ENCODE results near the gene SULT2A1.
"Not testable (repeated sequence)": the region's sequence is repeated elsewhere in the genome, so short reads cannot be mapped to it uniquely, and the experiment has no call there.

Gene SULT2A1

GRCh38 chr19:47860602-47861297, 25.4 kb downstream of the SULT2A1 start:
- DNase-seq: no peak

- DNase-seq: not testable (repeated sequence)
These were observed 26.3 kb downstream of the SULT2A1 start for GRCh38 chr19:47859838-47860237.

- DNase-seq: not testable (repeated sequence)
These were observed 27.3 kb downstream of the SULT2A1 start, which contains the start of gene TPRX2 for GRCh38 chr19:47858646-47859285. TPRX2 (plus strand) TSS chr19:47859235; CDS start chr19:47859247, 12 bp downstream.

- not testable (repeated sequence) for DNase-seq
These were observed 27.9 kb downstream of the SULT2A1 start for GRCh38 chr19:47858231-47858630.

- DNase-seq: no peak
These were observed 31.7 kb downstream of the SULT2A1 start for GRCh38 chr19:47854459-47854858.

GRCh38 chr19:47853003-47853402, 33.1 kb downstream of the SULT2A1 start:
- DNase-seq: no peak

- DNase-seq: no peak
These were observed 37.2 kb downstream of the SULT2A1 start for GRCh38 chr19:47848823-47849473.

GRCh38 chr19:47848425-47848822, 37.7 kb downstream of the SULT2A1 start:
- DNase-seq: no peak

GRCh38 chr19:47842941-47843340, 43.2 kb downstream of the SULT2A1 start:
- DNase-seq: no peak

GRCh38 chr19:47839913-47840312, 46.2 kb downstream of the SULT2A1 start:
- DNase-seq: no peak

GRCh38 chr19:47839411-47839810, 46.7 kb downstream of the SULT2A1 start:
- DNase-seq: no peak

GRCh38 chr19:47836038-47836437, 50.1 kb downstream of the SULT2A1 start:
- DNase-seq: no peak

GRCh38 chr19:47832723-47833122, 53.4 kb downstream of the SULT2A1 start:
- no peak for DNase-seq

- DNase-seq: no peak
These were observed 59.3 kb downstream of the SULT2A1 start for GRCh38 chr19:47826800-47827199.

- no peak for DNase-seq
These were observed 61.7 kb downstream of the SULT2A1 start for GRCh38 chr19:47824396-47824795.

GRCh38 chr19:47821460-47822020, 64.6 kb downstream of the SULT2A1 start, which contains the start of gene CRX:
CRX (plus strand) TSS chr19:47821937; CDS start chr19:47834444, 12,507 bp downstream.
- no peak for DNase-seq
